Heart left ventricle (tissue), 16 donors: ENCODE measurements around the gene CFAP52. TPM values are rescaled to one million over a fixed set of nuclear protein-coding genes. Genes with fewer than 3 reads are reported as not detected.
A peak's percentile ranks its signal among the peaks of the same experiment; 100 is the strongest.

Source experiments
- ATAC-seq, 4 donors: fragments of 200-7000 bp; cut with Tn5 transposase; one replicate each; pipeline ENCODE4 v1.9.1; 2020 to 2022; ENCODE audit warnings: moderate library complexity in 4 of 4, mild to moderate bottlenecking in 3 of 4, moderate number of reproducible peaks in 1 of 4
- DNase-seq, 5 donors: peaks; one replicate each; pipeline ENCODE4 v3.0.0-alpha.2; 2020
- H3K27ac ChIP-seq, 12 donors: fragments of 200-600 bp; sonication (generic) in 4 of 12; one replicate each; pipeline versions ENCODE4 v1.5.0 to v1.8.0; 2016 to 2022; ENCODE audit warnings: mild to moderate bottlenecking in 2 of 12
- H3K27me3 ChIP-seq, 9 donors: fragments of 200-600 bp; sonication (generic) in 2 of 9; one replicate each; pipeline versions ENCODE4 v1.5.1 to v1.8.0; 2016 to 2022; ENCODE audit warnings: mild to moderate bottlenecking in 3 of 9
- H3K36me3 ChIP-seq, 9 donors: fragments of 200-600 bp; sonication (generic) in 2 of 9; one replicate each; pipeline versions ENCODE4 v1.5.0 to v1.8.0; 2018 to 2022; ENCODE audit warnings: mild to moderate bottlenecking in 2 of 9
- H3K4me1 ChIP-seq, 12 donors: fragments of 200-600 bp; sonication (generic) in 4 of 12; one replicate each; pipeline versions ENCODE4 v1.5.0 to v1.8.0; 2016 to 2022; ENCODE audit warnings: mild to moderate bottlenecking in 3 of 12
- H3K4me3 ChIP-seq, 12 donors: fragments of 200-600 bp; sonication (generic) in 4 of 12; one replicate each; pipeline versions ENCODE4 v1.5.0 to v1.8.0; 2017 to 2022; ENCODE audit warnings: mild to moderate bottlenecking in 9 of 12, moderate library complexity in 4 of 12
- H3K9me3 ChIP-seq, 12 donors: fragments of 200-600 bp; sonication (generic) in 4 of 12; one replicate each; pipeline versions ENCODE4 v1.5.0 to v1.8.0; 2016 to 2022; ENCODE audit warnings: mild to moderate bottlenecking in 1 of 12
- POLR2A ChIP-seq, 2 donors: fragments of 450-650 bp; IDR thresholded peaks; one replicate each; pipeline ENCODE4 v1.6.1; 2017; ENCODE audit warnings: antibody characterized with exemption in 2 of 2, mild to moderate bottlenecking in 2 of 2, moderate library complexity in 2 of 2
- WGBS, 4 donors: extraction: QIAGEN DNeasy Blood & Tissue Kit in 2 of 4; methylation state at CpG; one replicate each; pipeline versions ENCODE4 v1.1.5 to v1.1.7; 2013 to 2018; 5-methylcytosine and 5-hydroxymethylcytosine counted together
- intact Hi-C, 10 donors: fragments of 100-400 bp; cut with DNase I; formaldehyde crosslinking; loops; one replicate each; pipeline versions ENCODE4 v1.11.1 to v1.14.2; 2022
- polyA plus RNA-seq, 2 donors: library from polyadenylated mRNA; stranded (reverse); fragments of 200-250 nt; gene quantifications; one replicate each; pipeline ENCODE4 v1.2.3, GENCODE V29; 2013
- total RNA-seq, 9 donors: library from RNA; depleted of rRNA in 2 of 9; stranded (reverse); fragments of >200 nt in 2 of 9; fragmentation: NEBNext Ultra II Directional in 3 of 9; extraction: Animal tissue kit (Norgen Biotek cat#: 25700) in 3 of 9; gene quantifications; one replicate each; pipeline versions ENCODE4 v1.1.0 to v1.2.4, GENCODE V29; 2016 to 2023
- TF ChIP-seq, protein P1 (sequence below), 12 donors: fragments of 200-600 bp; sonication (generic) in 4 of 12; IDR thresholded peaks; one replicate each; pipeline versions ENCODE4 v1.5.0 to v1.8.0; 2018 to 2022; ENCODE audit warnings: antibody characterized with exemption in 12 of 12, mild to moderate bottlenecking in 5 of 12
- donor health status: ischemic (EF 13 %, LVEDD 7.1; RV severe dilation, severe dysfunction).
- donor health status: healthy with polysubstance abuse.
- donor health status: DM: no; HTN: yes; CAD: no.
- donor health status: DM: no; HTN: no; CAD: no.
- donor health status: ischemic (EF 25% LVEDD 6.9; RV normal size, moderate dysfunction).
- donor health status: ischemic (EF 25% LVEDD 5.7; RV mildly dilated, moderate dysfunction).
- donor health status: healthy.
- donor health status: DM: yes; HTN: yes; CAD: no.
- donor health status: ischemic (EF 35%, LVEDD 5.7; RV mildly dilated, moderate dysfunction).
- donor health status: nonischemic (EF 11% LVEDD 7.7; RV severe dilation, severe dysfunction).
- donor health status: DM: yes; HTN: yes; CAD: no.
- donor health status: PGD.
- donor health status: ischemic (EF 29% LVEDD 5.4; RV normal size, mild dysfunction).
- donor health status: nonischemic (EF 23%, LVEDD 6.1; RV moderate dilation, normal function).

CFAP52 gene
- total and polyA plus RNA-seq, 11 donors: 0.87 TPM; not detected in 10

DNA sequence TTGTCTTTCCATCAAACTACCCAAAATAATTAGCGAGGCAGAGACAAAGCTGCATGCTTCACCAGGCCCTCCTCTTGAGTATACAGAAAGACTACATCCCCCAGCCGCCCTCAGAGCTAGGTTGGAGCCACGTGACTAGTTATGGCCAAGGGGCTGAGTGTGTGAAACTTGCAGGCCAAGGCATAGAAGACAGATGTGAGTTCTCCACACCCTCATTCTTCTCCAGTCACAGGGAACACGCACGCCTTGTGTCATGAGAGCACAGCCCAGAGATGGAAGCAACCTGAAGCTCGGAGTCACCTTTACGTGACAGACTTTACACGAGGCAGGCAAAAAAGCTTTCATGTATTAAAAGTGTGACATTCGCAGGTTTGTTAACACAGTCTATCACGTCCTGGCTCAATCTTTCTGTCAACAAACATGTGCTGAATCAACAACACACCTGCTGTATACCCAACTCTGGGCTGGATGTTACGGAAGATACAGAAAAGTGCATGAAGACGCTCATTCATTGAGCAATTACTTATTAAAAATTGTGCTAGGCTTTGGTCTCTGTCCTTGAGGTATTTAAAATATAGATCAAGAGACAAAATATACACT lies 39.2 kb upstream of the CFAP52 start:
- H3K4me1 ChIP-seq: peaks cover 0 to 3% (median 0%) of the 10 kb centered on the region in 12 donors
- 92 to 94% (median 93%) methylated on average over 12 of the region's 12 CpGs for WGBS, 4 donors
- no peak overlapping the region for H3K27ac ChIP-seq
- TF ChIP-seq POLR2A (IDR thresholded peaks at IDR 0.05): no peak
- TF ChIP-seq, protein P1, sequence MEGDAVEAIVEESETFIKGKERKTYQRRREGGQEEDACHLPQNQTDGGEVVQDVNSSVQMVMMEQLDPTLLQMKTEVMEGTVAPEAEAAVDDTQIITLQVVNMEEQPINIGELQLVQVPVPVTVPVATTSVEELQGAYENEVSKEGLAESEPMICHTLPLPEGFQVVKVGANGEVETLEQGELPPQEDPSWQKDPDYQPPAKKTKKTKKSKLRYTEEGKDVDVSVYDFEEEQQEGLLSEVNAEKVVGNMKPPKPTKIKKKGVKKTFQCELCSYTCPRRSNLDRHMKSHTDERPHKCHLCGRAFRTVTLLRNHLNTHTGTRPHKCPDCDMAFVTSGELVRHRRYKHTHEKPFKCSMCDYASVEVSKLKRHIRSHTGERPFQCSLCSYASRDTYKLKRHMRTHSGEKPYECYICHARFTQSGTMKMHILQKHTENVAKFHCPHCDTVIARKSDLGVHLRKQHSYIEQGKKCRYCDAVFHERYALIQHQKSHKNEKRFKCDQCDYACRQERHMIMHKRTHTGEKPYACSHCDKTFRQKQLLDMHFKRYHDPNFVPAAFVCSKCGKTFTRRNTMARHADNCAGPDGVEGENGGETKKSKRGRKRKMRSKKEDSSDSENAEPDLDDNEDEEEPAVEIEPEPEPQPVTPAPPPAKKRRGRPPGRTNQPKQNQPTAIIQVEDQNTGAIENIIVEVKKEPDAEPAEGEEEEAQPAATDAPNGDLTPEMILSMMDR (IDR thresholded peaks at IDR 0.05): no peak
- no peak overlapping the region for H3K4me3 ChIP-seq
- DNase-seq (no peak), ATAC-seq (no peak)
- intact Hi-C loops: no loop called here
- no peaks in the 10 kb centered on the region for H3K9me3 ChIP-seq
- peaks cover 0 to 16% (median 0%) of the 10 kb centered on the region in 9 donors for H3K36me3 ChIP-seq
- no peaks in the 10 kb centered on the region for H3K27me3 ChIP-seq

DNA sequence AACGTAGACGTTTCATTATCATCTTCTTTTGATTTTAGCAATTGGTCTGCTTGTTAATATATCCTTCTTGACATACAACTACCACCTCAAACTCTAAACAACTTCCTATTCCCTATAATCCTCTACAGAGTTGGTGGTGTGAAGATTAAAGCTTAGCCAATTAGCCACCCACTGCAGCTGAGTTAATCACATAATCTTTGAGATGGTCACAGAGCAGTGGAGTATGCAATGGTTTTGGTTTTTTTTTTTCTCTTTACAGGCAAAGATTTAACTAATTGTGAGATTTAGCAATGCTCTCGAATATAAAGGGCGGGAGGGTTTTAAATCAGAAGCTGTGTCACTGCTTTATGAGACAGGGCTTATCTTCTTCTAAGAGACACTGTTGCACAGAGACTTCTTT lies 37.8 kb upstream of the CFAP52 start:
- H3K27ac ChIP-seq: no peak overlapping the region
- DNase-seq (no peak), ATAC-seq (no peak)
- H3K4me1 ChIP-seq: peaks cover 0 to 3% (median 0%) of the 10 kb centered on the region in 12 donors
- intact Hi-C loops: no loop called here
- no peak overlapping the region for H3K4me3 ChIP-seq
- TF ChIP-seq, protein P1 (IDR thresholded peaks at IDR 0.05): no peak
- TF ChIP-seq POLR2A (IDR thresholded peaks at IDR 0.05): no peak
- no peaks in the 10 kb centered on the region for H3K27me3 ChIP-seq
- H3K9me3 ChIP-seq: no peaks in the 10 kb centered on the region
- peaks cover 0 to 16% (median 0%) of the 10 kb centered on the region in 9 donors for H3K36me3 ChIP-seq
- WGBS, 4 donors: 75 to 93% (median 93%) methylated on average over 4 of the region's 4 CpGs

DNA sequence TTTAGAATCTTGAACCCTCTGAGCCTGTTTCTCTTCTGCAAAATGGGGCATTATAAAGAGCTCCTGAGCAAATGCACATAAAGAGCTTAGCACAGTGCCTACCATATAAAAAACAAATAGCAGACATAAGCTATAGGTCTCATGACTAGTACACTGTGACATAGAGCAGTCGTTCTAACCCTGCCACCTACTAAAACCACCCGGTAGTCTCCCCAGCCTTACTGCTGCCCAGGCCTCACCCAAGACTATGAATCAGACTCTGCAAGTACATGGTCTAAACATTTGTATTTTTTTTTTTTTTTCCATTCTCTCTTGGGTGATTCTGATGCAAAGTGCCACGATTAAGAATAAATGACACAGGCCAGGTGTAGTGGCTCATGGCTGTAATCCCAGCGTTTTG lies 34.7 kb upstream of the CFAP52 start:
- DNase-seq (no peak), ATAC-seq (no peak)
- Histone ChIP-seq H3K9me3 (no peaks in the 10 kb centered on the region), H3K4me1 (no peaks in the 10 kb centered on the region), H3K36me3 (peaks cover 0 to 16% (median 0%) of the 10 kb centered on the region in 9 donors), H3K27ac (no peak overlapping the region), H3K4me3 (no peak overlapping the region), H3K27me3 (no peaks in the 10 kb centered on the region)
- 96 to 97% (median 97%) methylated on average over 4 of the region's 4 CpGs for WGBS, 4 donors
- intact Hi-C loops: no loop called here
- no peak for TF ChIP-seq POLR2A (IDR thresholded peaks at IDR 0.05)
- TF ChIP-seq, protein P1 (IDR thresholded peaks at IDR 0.05): no peak

DNA sequence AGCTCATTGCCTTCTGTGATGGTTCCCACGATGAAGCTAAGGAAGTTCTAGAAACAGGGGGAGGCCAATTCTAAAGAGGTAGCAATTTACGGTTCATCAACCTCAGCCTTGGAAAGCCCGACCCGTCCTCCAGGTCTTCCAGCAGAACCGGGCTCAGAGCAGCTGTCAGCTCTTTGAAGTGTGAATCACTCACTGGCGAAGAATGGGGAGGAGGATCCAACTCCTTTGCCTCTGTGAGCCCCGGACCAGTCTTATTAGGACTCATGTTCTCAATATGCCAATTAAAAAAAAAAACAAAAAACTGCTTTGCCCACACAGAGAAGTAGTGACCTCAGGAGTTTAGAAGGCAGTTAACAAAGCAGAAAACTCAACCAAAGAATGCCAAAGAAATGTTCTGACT lies 32.2 kb upstream of the CFAP52 start:
- DNase-seq: no peak
- ATAC-seq: peak in 1 of 4 donors; percentile 75
- no peaks in the 10 kb centered on the region for H3K4me1 ChIP-seq
- H3K9me3 ChIP-seq: no peaks in the 10 kb centered on the region
- TF ChIP-seq, protein P1 (IDR thresholded peaks at IDR 0.05): no peak
- TF ChIP-seq POLR2A (IDR thresholded peaks at IDR 0.05): no peak
- no peak overlapping the region for H3K4me3 ChIP-seq
- no peak overlapping the region for H3K27ac ChIP-seq
- H3K36me3 ChIP-seq: peaks cover 0 to 17% (median 2%) of the 10 kb centered on the region in 9 donors
- intact Hi-C loops: no loop called here
- no peaks in the 10 kb centered on the region for H3K27me3 ChIP-seq
- WGBS, 4 donors: 62 to 93% (median 81%) methylated on average over 7 of the region's 7 CpGs
